BE2C (cell line): ENCODE measurements around the gene SLC38A6.

ENCODE experiments used
- DNase-seq: peaks from one replicate; pipeline ENCODE4 v3.0.0-alpha.2; 2020
- H3K27me3 ChIP-seq: fragments of 250-450 bp; sonication (Bioruptor Pico); 2 replicates; pipeline ENCODE4 v1.5.1; 2020; ENCODE audit warnings: mild to moderate bottlenecking
- H3K36me3 ChIP-seq: fragments of 250-450 bp; sonication (Bioruptor Pico); 2 replicates; pipeline ENCODE4 v1.5.1; 2020; ENCODE audit warnings: mild to moderate bottlenecking
- H3K4me1 ChIP-seq: fragments of 250-450 bp; sonication (Bioruptor Pico); 2 replicates; pipeline ENCODE4 v1.5.1; 2020
- H3K4me3 ChIP-seq: 2 replicates; pipeline ENCODE4 v1.5.1; 2011; ENCODE audit warnings: low read depth, low read length
- H3K9me3 ChIP-seq: fragments of 250-450 bp; sonication (Bioruptor Pico); 2 replicates; pipeline ENCODE4 v1.5.1; 2020
- CTCF ChIP-seq: IDR thresholded peaks from 2 replicates; pipeline ENCODE4 v1.5.1; 2012; ENCODE audit warnings: mild to moderate bottlenecking, low read depth, low read length

SLC38A6 gene

GRCh38 chr14:61003571-61003970, 22.5 kb downstream of the SLC38A6 start:
- H3K9me3 ChIP-seq = no peaks in the 10 kb centered on the region; the same call in 1 of the 2 replicates
- H3K4me1 ChIP-seq = no peaks in the 10 kb centered on the region
- no peaks in the 10 kb centered on the region for H3K36me3 ChIP-seq
- DNase-seq = no peak
- no peak overlapping the region for H3K4me3 ChIP-seq
- H3K27me3 ChIP-seq = no peaks in the 10 kb centered on the region
- no peak for TF ChIP-seq CTCF

GRCh38 chr14:61019537-61019936, 38.5 kb downstream of the SLC38A6 start:
- H3K4me1 ChIP-seq = no peaks in the 10 kb centered on the region
- H3K36me3 ChIP-seq = no peaks in the 10 kb centered on the region
- no peak for DNase-seq
- TF ChIP-seq CTCF = no peak
- H3K4me3 ChIP-seq = no peak overlapping the region
- no peaks in the 10 kb centered on the region for H3K9me3 ChIP-seq
- no peaks in the 10 kb centered on the region for H3K27me3 ChIP-seq

GRCh38 chr14:61025251-61026223, 44.5 kb downstream of the SLC38A6 start:
- Histone ChIP-seq H3K4me3 (no peak overlapping the region), H3K9me3 (no peaks in the 10 kb centered on the region), H3K4me1 (no peaks in the 10 kb centered on the region), H3K27me3 (no peaks in the 10 kb centered on the region), H3K36me3 (no peaks in the 10 kb centered on the region)
- peak; percentile 98 for TF ChIP-seq CTCF
- DNase-seq = peak; percentile 49

GRCh38 chr14:61026526-61026925, 45.5 kb downstream of the SLC38A6 start:
- Histone ChIP-seq H3K4me1 (no peaks in the 10 kb centered on the region), H3K4me3 (no peak overlapping the region), H3K27me3 (no peaks in the 10 kb centered on the region), H3K9me3 (no peaks in the 10 kb centered on the region), H3K36me3 (no peaks in the 10 kb centered on the region)
- no peak for TF ChIP-seq CTCF
- DNase-seq = no peak

GRCh38 chr14:61031026-61031425, 50.0 kb downstream of the SLC38A6 start:
- Histone ChIP-seq H3K4me1 (0 out of 2 replicates have a peak, but pooled peaks cover 3% of the 10 kb centered on the region), H3K9me3 (no peaks in the 10 kb centered on the region)
- TF ChIP-seq CTCF = no peak

GRCh38 chr14:61033054-61033453, 52.0 kb downstream of the SLC38A6 start:
- TF ChIP-seq CTCF = no peak
- Histone ChIP-seq H3K4me1 (0 out of 2 replicates have a peak, but pooled peaks cover 3% of the 10 kb centered on the region), H3K27me3 (no peaks in the 10 kb centered on the region), H3K36me3 (no peaks in the 10 kb centered on the region), H3K4me3 (no peak overlapping the region), H3K9me3 (no peaks in the 10 kb centered on the region)
- DNase-seq = no peak

More at GRCh38 chr14:61031026-61031425, 50.0 kb downstream of the SLC38A6 start:
- no peaks in the 10 kb centered on the region for H3K36me3 ChIP-seq
- no peak for DNase-seq
- no peak overlapping the region for H3K4me3 ChIP-seq
- no peaks in the 10 kb centered on the region for H3K27me3 ChIP-seq
